Measurements from ENCODE around the gene TRNP1. TPM values are rescaled to one million over a fixed set of nuclear protein-coding genes. Genes with fewer than 3 reads are reported as not detected.

Gene TRNP1
- total and polyA plus RNA-seq, 4 donors: 0.97 to 10.0 (median 2.4) TPM

DNA sequence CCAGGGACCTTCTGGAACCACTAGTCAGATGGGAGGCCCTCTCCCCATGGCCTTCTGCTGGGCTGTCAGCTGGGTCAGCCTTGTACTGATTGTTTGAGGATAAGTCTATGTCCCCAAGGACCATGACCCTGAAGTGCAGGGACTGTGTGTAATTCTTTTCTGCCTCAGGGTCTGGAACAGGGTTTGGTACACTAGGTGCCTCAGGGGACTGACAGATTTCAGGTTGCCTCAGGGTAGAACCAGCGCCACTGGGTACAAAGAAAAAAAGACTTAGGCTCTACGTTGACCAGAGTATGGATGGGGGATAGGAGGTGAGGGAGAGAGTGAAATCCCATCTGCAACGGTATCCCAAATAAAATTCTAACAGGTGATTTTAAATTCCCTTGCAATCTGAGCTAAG is 36.2 kb upstream of the TRNP1 start:
- Histone ChIP-seq H3K36me3 (ENCODE audit: control insufficient read depth in 4 of 4, insufficient read depth in 3 of 4, low read depth in 1 of 4, low read length in 3 of 4) (no peaks in the 10 kb centered on the region), H3K9ac (ENCODE audit: low read depth in 1 of 2, low read length in 2 of 2) (no peak overlapping the region), H3K4me3 (ENCODE audit: low read depth in 1 of 3, low read length in 3 of 3) (no peak overlapping the region), H3K27me3 (ENCODE audit: control insufficient read depth in 4 of 4, insufficient read depth in 4 of 4, low read length in 3 of 4) (no peaks in the 10 kb centered on the region), H3K4me1 (ENCODE audit: control insufficient read depth in 4 of 4, insufficient read depth in 4 of 4, low read length in 3 of 4) (peaks cover 0 to 18% (median 7%) of the 10 kb centered on the region in 4 donors), H3K9me3 (ENCODE audit: control insufficient read depth in 4 of 4, low read length in 3 of 4) (no peaks in the 10 kb centered on the region), H3K27ac (ENCODE audit: low read depth in 1 of 2, low read length in 2 of 2) (no peak overlapping the region)
- WGBS: 94% methylated on average over 3 of the region's 3 CpGs
- DNase-seq (ENCODE audit: low spot score): no peak
- no peak for TF ChIP-seq TAF1 (conservative IDR thresholded peaks at IDR 0.05)
- TF ChIP-seq CTCF (IDR thresholded peaks at IDR 0.05; ENCODE audit: low read depth, low read length, missing input control): no peak
- no peak for TF ChIP-seq FOXA1 (IDR thresholded peaks at IDR 0.05)

DNA sequence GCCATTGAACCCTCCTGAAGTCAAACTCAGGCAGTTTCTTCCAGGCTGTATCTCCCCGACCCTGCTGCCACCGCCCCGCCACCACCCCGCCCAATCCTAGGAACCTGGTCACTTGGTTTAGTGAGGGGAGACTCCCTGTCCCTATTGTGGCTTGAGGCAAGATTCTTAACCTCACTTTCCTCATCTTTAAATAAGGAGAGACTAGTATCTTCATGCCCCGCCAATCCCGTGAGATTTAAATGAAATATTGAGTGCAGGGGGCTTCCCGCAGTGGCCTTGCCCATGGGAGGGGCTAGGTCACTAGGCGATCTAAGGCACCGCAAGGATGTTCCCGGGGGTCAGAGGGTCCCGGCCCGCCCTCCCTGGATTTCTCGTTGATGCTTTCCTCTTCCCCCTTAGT is 34.2 kb upstream of the TRNP1 start:
- WGBS: 48% methylated on average over 13 of the region's 13 CpGs
- Histone ChIP-seq H3K27me3 (ENCODE audit: control insufficient read depth in 4 of 4, insufficient read depth in 4 of 4, low read length in 3 of 4) (no peaks in the 10 kb centered on the region), H3K9ac (ENCODE audit: low read depth in 1 of 2, low read length in 2 of 2) (no peak overlapping the region), H3K36me3 (ENCODE audit: control insufficient read depth in 4 of 4, insufficient read depth in 3 of 4, low read depth in 1 of 4, low read length in 3 of 4) (no peaks in the 10 kb centered on the region), H3K9me3 (ENCODE audit: control insufficient read depth in 4 of 4, low read length in 3 of 4) (no peaks in the 10 kb centered on the region), H3K4me3 (ENCODE audit: low read depth in 1 of 3, low read length in 3 of 3) (peak overlapping the region in 2 of 3 donors; percentile 59 to 82), H3K4me1 (ENCODE audit: control insufficient read depth in 4 of 4, insufficient read depth in 4 of 4, low read length in 3 of 4) (peaks cover 3 to 23% (median 10%) of the 10 kb centered on the region in 4 donors), H3K27ac (ENCODE audit: low read depth in 1 of 2, low read length in 2 of 2) (no peak overlapping the region)
- DNase-seq (ENCODE audit: low spot score): no peak
- no peak for TF ChIP-seq HNF4G (IDR thresholded peaks at IDR 0.05)
- no peak for TF ChIP-seq GABPA (IDR thresholded peaks at IDR 0.05 in 1 of 2, conservative IDR thresholded peaks at IDR 0.05 in 1 of 2)
- no peak for TF ChIP-seq NR2F2 (IDR thresholded peaks at IDR 0.05)
- TF ChIP-seq REST (IDR thresholded peaks at IDR 0.05): no peak
- no peak for TF ChIP-seq JUND (IDR thresholded peaks at IDR 0.05)
- TF ChIP-seq, protein P1, sequence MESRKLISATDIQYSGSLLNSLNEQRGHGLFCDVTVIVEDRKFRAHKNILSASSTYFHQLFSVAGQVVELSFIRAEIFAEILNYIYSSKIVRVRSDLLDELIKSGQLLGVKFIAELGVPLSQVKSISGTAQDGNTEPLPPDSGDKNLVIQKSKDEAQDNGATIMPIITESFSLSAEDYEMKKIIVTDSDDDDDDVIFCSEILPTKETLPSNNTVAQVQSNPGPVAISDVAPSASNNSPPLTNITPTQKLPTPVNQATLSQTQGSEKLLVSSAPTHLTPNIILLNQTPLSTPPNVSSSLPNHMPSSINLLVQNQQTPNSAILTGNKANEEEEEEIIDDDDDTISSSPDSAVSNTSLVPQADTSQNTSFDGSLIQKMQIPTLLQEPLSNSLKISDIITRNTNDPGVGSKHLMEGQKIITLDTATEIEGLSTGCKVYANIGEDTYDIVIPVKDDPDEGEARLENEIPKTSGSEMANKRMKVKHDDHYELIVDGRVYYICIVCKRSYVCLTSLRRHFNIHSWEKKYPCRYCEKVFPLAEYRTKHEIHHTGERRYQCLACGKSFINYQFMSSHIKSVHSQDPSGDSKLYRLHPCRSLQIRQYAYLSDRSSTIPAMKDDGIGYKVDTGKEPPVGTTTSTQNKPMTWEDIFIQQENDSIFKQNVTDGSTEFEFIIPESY (IDR thresholded peaks at IDR 0.05): no peak
- TF ChIP-seq RAD21 (IDR thresholded peaks at IDR 0.05): no peak
- no peak for TF ChIP-seq EGR1 (IDR thresholded peaks at IDR 0.05; ENCODE audit: low read depth in 2 of 2)
- no peak for TF ChIP-seq RXRA (IDR thresholded peaks at IDR 0.05)
- TF ChIP-seq TAF1 (conservative IDR thresholded peaks at IDR 0.05): no peak
- TF ChIP-seq, protein P2, sequence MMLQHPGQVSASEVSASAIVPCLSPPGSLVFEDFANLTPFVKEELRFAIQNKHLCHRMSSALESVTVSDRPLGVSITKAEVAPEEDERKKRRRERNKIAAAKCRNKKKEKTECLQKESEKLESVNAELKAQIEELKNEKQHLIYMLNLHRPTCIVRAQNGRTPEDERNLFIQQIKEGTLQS (IDR thresholded peaks at IDR 0.05): no peak
- no peak for TF ChIP-seq YY1 (IDR thresholded peaks at IDR 0.05)
- TF ChIP-seq FOXA2 (IDR thresholded peaks at IDR 0.05): no peak
- TF ChIP-seq CTCF (IDR thresholded peaks at IDR 0.05; ENCODE audit: low read depth, low read length, missing input control): no peak
- no peak for TF ChIP-seq HNF4A (conservative IDR thresholded peaks at IDR 0.05)
- TF ChIP-seq SP1 (IDR thresholded peaks at IDR 0.05): no peak
